OCI-LY1 (cell line): ENCODE data around the gene SRRM2.
A peak's percentile ranks its signal among the peaks of the same experiment; 100 is the strongest.

Source experiments
- H2AFZ ChIP-seq: fragments of 200-600 bp; sonication (generic), shearing (Covaris generic); 2 replicates; pipeline ENCODE4 v1.6.0; 2014; ENCODE audit warnings: antibody characterized with exemption, mild to moderate bottlenecking, low read length
- H3F3A ChIP-seq: fragments of 200-600 bp; sonication (generic), shearing (Covaris generic); 2 replicates; pipeline ENCODE4 v1.6.0; 2014; ENCODE audit warnings: mild to moderate bottlenecking, antibody characterized with exemption, low read length, moderate library complexity; ENCODE audit not compliant: insufficient read depth
- H3K27ac ChIP-seq: fragments of 200-600 bp; sonication (generic); 2 replicates; pipeline ENCODE4 v1.5.1; 2014; ENCODE audit warnings: low read length, mixed run types, mild to moderate bottlenecking, low read depth; ENCODE audit not compliant: poor library complexity, severe bottlenecking
- H3K27me3 ChIP-seq: fragments of 200-600 bp; sonication (generic); 2 replicates; pipeline ENCODE4 v1.6.0; 2014; ENCODE audit warnings: antibody characterized with exemption, mild to moderate bottlenecking, low read length, moderate library complexity; ENCODE audit not compliant: insufficient read depth
- H3K36me3 ChIP-seq: fragments of 200-600 bp; sonication (generic); 2 replicates; pipeline ENCODE4 v1.6.1; 2014; ENCODE audit warnings: mild to moderate bottlenecking, antibody characterized with exemption, low read length, moderate library complexity, mixed read lengths; ENCODE audit not compliant: insufficient read depth
- H3K4me1 ChIP-seq: fragments of 200-600 bp; sonication (generic); 2 replicates; pipeline ENCODE4 v1.5.1; 2014; ENCODE audit warnings: mild to moderate bottlenecking, low read length, moderate library complexity; ENCODE audit not compliant: insufficient read depth, severe bottlenecking
- H3K4me2 ChIP-seq: fragments of 200-600 bp; sonication (generic), shearing (Covaris generic); 2 replicates; pipeline ENCODE4 v1.6.1; 2014; ENCODE audit warnings: low read length
- H3K4me3 ChIP-seq: fragments of 200-600 bp; sonication (generic); 2 replicates; pipeline ENCODE4 v1.5.1; 2014; ENCODE audit warnings: low read length, low read depth, mild to moderate bottlenecking, mixed read lengths; ENCODE audit not compliant: poor library complexity, severe bottlenecking
- H3K79me2 ChIP-seq: fragments of 200-600 bp; shearing (Covaris generic); 2 replicates; pipeline ENCODE4 v1.6.1; 2016; ENCODE audit warnings: mixed run types, low read length, mixed read lengths; ENCODE audit not compliant: insufficient read depth
- H3K9ac ChIP-seq: fragments of 200-600 bp; sonication (generic), shearing (Covaris generic); 2 replicates; pipeline ENCODE4 v1.6.1; 2014; ENCODE audit warnings: mild to moderate bottlenecking, low read length, mixed read lengths
- H3K9me2 ChIP-seq: fragments of 200-600 bp; sonication (generic), shearing (Covaris generic); 2 replicates; pipeline ENCODE4 v1.6.1; 2014; ENCODE audit warnings: low read depth, mild to moderate bottlenecking, low read length, mixed read lengths
- H3K9me3 ChIP-seq: fragments of 200-600 bp; shearing (Covaris generic); 2 replicates; pipeline ENCODE4 v1.6.1; 2014; ENCODE audit warnings: low read length, mixed read lengths
- H4K20me1 ChIP-seq: fragments of 200-600 bp; sonication (generic), shearing (Covaris generic); 2 replicates; pipeline ENCODE4 v1.6.0; 2016; ENCODE audit warnings: mild to moderate bottlenecking, low read length; ENCODE audit not compliant: insufficient read depth
- EZH2 ChIP-seq: fragments of 200-600 bp; sonication (generic), shearing (Covaris generic); IDR thresholded peaks from 2 replicates; pipeline ENCODE4 v1.8.0; 2017; ENCODE audit warnings: borderline replicate concordance, mixed run types, mild to moderate bottlenecking, antibody characterized with exemption, low read length, moderate library complexity, mixed read lengths
- TF ChIP-seq, protein P1 (sequence below): fragments of 200-600 bp; sonication (generic), shearing (Covaris generic); IDR thresholded peaks from 2 replicates; pipeline ENCODE4 v1.5.1; 2017; ENCODE audit warnings: mild to moderate bottlenecking, antibody characterized with exemption, low read length, moderate library complexity, mixed read lengths

The SRRM2 gene

DNA sequence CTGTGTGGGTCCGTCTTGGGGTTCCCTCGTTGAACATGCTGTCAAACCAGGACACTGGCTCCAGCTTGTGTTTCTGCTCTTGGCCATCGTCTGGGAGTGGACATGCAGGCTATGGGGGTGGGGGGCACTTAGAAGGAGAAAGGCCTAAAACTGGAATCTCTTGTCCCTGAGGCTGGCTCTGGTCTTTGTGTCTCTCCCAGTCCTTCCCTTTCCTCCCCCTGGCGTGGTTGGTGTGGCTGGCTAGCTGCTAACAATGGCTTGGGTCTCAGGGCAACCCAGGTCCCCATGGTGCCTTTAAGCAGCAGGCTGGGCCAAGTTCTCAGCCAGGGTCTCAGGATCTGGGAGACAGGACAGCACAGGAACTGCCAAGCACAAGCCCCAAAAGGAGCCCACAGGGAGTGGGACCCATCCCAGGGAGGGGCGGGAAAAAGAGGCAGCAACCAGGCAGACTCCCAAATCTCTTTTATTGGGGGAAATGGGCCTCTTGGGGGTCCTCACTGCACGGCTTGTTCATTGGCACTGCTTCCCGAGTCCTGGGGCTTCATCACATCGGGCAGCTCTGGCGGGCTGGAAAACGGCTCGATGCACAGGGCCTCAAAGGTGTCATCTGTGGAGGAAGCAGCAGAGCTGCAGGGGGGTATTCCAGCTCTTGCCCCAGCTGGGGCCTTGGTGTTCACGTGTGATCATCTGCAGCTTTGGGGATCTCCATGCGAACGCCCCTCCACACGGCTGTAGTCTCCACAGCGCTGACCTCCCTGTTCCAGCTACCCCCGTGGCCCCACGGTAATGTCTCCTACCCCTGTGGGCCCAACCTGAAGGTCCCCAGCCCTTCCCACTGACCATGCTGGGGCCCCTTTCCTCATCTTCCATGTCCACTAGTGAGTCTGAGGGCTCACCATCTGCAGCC lies 19.3 kb downstream of the SRRM2 start:
- H3K27ac ChIP-seq = no peak overlapping the region
- no peaks in the 10 kb centered on the region for H3K27me3 ChIP-seq
- H3K4me1 ChIP-seq = peaks cover 15% of the 10 kb centered on the region
- H3K9me2 ChIP-seq = no peaks in the 10 kb centered on the region
- no peak overlapping the region for H3K4me3 ChIP-seq
- no peak overlapping the region for H2AFZ ChIP-seq
- H3F3A ChIP-seq = no peaks in the 10 kb centered on the region; the same call in 1 of the 2 replicates
- H3K36me3 ChIP-seq = peaks cover 80% of the 10 kb centered on the region
- no peak overlapping the region for H3K9ac ChIP-seq
- no peak overlapping the region for H3K4me2 ChIP-seq
- H4K20me1 ChIP-seq = no peaks in the 10 kb centered on the region
- H3K9me3 ChIP-seq = no peaks in the 10 kb centered on the region
- peaks cover 13% of the 10 kb centered on the region for H3K79me2 ChIP-seq
- TF ChIP-seq EZH2 = no peak
- TF ChIP-seq, protein P1, sequence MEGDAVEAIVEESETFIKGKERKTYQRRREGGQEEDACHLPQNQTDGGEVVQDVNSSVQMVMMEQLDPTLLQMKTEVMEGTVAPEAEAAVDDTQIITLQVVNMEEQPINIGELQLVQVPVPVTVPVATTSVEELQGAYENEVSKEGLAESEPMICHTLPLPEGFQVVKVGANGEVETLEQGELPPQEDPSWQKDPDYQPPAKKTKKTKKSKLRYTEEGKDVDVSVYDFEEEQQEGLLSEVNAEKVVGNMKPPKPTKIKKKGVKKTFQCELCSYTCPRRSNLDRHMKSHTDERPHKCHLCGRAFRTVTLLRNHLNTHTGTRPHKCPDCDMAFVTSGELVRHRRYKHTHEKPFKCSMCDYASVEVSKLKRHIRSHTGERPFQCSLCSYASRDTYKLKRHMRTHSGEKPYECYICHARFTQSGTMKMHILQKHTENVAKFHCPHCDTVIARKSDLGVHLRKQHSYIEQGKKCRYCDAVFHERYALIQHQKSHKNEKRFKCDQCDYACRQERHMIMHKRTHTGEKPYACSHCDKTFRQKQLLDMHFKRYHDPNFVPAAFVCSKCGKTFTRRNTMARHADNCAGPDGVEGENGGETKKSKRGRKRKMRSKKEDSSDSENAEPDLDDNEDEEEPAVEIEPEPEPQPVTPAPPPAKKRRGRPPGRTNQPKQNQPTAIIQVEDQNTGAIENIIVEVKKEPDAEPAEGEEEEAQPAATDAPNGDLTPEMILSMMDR = no peak

DNA sequence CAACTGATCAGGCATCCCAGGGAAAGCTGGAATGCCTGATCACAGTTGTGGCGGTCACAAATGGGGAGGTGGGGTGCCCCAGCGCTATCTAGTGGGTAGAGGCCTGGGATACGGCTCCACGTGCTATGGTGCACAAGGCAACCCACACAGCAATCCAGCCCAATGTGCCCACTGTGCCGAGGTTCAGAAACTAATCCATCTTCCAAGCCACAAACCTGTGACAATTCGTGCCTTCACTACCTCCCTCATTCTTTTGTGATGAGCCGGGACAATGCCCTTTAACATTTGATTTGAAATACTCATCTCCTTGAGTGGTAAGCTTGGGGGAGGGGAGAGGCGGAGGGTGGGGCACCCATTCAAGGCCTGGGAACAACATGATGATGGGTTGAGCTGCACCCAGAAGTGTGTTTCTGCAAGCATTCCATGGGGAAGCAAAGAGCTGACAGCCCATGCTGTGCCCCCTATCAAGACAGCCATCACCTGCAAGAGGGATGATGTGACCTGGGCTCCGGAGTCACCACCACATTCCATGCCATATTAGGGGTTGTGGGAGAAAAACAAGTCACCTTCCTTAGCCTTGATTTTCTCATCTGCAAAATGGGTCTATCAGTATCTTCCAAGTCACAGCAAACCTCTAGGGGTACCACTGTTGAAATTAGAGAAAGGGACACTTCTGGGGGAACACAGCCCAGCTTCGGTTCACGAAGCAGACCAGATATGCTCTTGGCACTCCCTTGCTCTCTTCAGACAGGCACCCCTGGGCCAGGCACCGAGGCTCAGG lies 20.9 kb downstream of the SRRM2 start:
- peaks cover 14% of the 10 kb centered on the region for H3K79me2 ChIP-seq
- H3K4me3 ChIP-seq = no peak overlapping the region
- H3K36me3 ChIP-seq = peaks cover 64% of the 10 kb centered on the region
- H2AFZ ChIP-seq = no peak overlapping the region
- H3K27me3 ChIP-seq = no peaks in the 10 kb centered on the region
- no peaks in the 10 kb centered on the region for H3K9me3 ChIP-seq
- H3F3A ChIP-seq = no peaks in the 10 kb centered on the region
- H3K27ac ChIP-seq = no peak overlapping the region
- peaks cover 20% of the 10 kb centered on the region for H3K4me1 ChIP-seq
- TF ChIP-seq, protein P1 = no peak
- TF ChIP-seq EZH2 = no peak
- no peak overlapping the region for H3K9ac ChIP-seq
- no peaks in the 10 kb centered on the region for H4K20me1 ChIP-seq
- no peak overlapping the region for H3K4me2 ChIP-seq
- no peaks in the 10 kb centered on the region for H3K9me2 ChIP-seq

DNA sequence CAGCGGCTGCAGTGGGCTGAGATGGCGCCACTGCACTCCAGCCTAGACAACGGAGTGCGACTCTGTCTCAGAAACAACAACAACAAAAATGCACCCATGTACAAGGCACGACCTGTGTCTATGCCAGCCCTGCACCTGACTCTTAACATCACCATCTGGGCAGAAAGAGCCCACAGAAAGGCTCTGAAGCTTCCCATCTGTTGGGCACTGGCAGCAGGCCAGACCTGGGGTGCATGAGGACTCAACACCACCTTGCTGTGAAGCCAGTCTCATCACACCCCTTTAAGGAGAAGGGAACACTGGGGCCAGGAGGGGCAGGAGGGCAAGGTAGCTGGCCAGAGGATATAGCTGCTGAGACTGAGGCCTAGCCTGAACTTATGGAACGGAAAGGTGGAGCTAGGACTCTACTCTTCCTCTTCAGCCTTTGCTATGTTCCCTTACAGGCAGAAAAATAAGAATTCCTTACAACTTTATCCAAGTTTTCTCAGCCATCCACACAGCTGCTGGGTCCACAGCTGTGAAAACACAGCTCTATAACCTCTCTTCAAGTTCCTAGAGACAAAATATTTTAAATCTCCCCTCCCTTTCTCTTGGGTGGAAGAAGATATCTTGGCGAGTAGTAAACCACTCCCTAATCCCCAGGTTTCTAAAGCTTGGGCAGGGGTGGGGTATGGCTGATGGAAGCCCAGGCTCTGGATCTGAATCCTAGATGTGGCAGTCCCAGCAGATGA lies 21.9 kb downstream of the SRRM2 start:
- Histone ChIP-seq H2AFZ (no peak overlapping the region), H4K20me1 (no peaks in the 10 kb centered on the region), H3K4me3 (no peak overlapping the region), H3K9me2 (no peaks in the 10 kb centered on the region), H3K79me2 (peaks cover 14% of the 10 kb centered on the region), H3F3A (no peaks in the 10 kb centered on the region), H3K36me3 (peaks cover 55% of the 10 kb centered on the region), H3K4me1 (peaks cover 24% of the 10 kb centered on the region), H3K27ac (peak overlapping the region; percentile 43), H3K27me3 (no peaks in the 10 kb centered on the region), H3K9me3 (no peaks in the 10 kb centered on the region), H3K4me2 (no peak overlapping the region), H3K9ac (no peak overlapping the region; the same call in 1 of the 2 replicates)
- TF ChIP-seq EZH2 = no peak
- TF ChIP-seq, protein P1 = no peak
